Superior temporal gyrus (tissue), 1 donor: ENCODE measurements around the gene ARID5B.
"Not testable (repeated sequence)": the region's sequence is repeated elsewhere in the genome, so short reads cannot be mapped to it uniquely, and the experiment has no call there.

ENCODE experiments used
- DNase-seq: peaks from one replicate; pipeline ENCODE4 v3.0.0-alpha.2; 2016; ENCODE audit errors: extremely low spot score

ARID5B gene

DNA sequence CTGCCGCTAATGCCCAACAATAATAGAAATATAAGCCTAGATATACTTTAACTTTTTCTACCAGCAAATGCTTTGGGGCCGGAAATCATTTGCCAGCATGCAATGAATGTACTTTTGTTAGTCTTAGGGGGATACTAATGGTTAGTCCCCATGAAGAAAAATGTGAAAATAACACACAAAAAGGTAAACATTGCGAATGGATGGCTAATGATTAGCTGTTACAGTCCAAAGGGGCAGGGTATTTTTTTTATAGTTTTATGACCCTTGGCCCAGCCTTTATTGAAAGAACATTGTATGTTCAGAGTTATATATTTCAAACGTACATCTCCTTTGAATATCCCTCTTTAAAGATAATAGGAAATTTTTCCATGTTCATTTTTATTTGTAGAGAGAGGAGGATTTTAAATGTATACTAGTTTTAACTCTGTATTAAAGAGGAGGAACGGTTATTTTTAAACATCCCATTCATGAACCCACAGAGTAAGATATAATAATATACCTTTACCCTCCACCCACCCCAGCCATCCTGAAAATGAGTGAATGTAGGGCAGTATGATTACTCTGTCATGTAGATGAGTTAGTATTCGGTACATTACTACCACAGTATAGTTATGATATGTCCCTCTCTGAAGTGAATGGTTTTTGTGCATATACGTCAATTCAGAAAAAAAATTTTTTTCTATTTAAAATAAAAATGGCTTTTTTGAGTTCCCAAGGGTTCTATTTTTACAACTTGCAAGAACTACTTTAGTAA, 63.6 kb downstream of the ARID5B start:
- no peak for DNase-seq

GRCh38 chr10:61965703-61966395, 64.3 kb downstream of the ARID5B start:
- no peak for DNase-seq

- no peak for DNase-seq
These were observed 65.8 kb downstream of the ARID5B start for GRCh38 chr10:61967298-61967697.

GRCh38 chr10:61970182-61971002, 68.9 kb downstream of the ARID5B start:
- no peak for DNase-seq

DNA sequence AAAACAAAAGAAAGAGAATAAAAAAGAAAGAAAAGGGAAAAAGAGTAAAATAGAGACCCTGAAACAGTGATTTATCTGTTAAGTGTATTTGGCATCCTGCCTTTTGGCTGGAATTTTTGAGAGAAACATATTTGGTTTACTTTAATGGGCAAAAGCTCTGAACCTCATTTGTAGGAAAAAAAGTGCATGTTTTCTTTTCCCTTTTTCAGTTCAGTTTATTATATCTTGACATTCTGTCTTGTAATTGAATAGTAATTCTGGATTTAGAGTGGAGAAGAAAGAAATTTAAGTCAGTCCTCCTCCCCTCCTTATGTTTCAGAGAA, 69.5 kb downstream of the ARID5B start:
- no peak for DNase-seq

GRCh38 chr10:61973169-61973568, 71.7 kb downstream of the ARID5B start:
- no peak for DNase-seq

- DNase-seq = no peak
These were observed 72.4 kb downstream of the ARID5B start for GRCh38 chr10:61973906-61974305.

DNA sequence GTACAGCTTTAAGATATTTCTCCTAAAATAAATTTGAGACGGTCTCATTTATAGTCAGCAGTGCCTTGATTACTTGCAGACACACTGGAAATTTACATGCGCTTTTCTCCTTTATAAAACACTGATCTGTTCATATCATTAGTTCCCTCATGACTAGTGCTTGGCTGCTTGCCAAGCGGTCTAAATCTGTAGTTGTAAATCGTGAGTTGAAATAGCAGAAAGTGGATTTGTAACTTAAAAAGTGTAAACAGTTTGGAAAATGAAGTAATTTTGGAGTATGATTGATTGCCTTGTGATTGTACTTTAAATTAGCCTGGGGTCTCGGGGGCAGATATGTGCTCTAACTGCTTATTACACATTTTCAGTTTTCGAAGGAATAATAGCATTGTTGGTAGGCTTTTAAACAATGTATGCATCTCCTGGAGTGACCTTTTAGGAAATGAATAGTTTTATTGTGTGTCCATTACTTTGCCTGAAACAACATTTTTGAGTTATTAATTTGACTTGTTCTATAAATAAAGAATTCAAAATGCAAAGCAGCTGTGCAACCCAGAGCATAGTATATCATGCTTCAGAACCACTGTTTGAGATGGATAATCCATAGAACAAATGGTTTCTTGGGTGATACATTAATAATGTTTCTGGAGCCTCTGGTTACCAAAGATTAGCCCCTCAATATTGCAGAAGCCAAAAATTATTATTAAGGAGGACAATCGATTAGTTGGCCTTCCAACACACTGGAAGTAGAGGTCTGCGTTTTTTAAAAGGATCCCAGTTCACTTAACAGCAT, 73.3 kb downstream of the ARID5B start:
- DNase-seq = peak; percentile 91

- DNase-seq = no peak
These were observed 74.0 kb downstream of the ARID5B start for GRCh38 chr10:61975391-61975932.

- DNase-seq = not testable (repeated sequence)
These were observed 75.6 kb downstream of the ARID5B start for GRCh38 chr10:61976951-61977721.

GRCh38 chr10:61978965-61979364, 77.5 kb downstream of the ARID5B start:
- no peak for DNase-seq

DNA sequence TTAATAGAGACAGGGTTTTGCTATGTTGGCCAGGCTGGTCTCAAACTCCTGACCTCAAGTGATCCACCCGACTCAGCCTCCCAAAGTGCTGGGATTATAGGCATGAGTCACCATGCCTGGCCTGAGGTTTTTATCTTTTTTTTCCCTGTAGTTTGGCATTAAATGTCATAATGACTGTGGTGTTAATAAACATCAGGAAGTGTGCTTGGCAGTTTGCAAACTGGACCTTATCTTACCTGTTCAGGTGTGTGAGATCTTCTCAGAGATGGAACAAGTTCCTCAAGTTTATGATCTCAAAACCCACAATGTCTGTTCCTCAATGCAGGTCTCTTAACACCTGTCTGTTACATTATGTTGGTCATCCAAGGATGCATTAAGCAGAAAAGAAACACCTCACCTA, 80.0 kb downstream of the ARID5B start:
- no peak for DNase-seq

DNA sequence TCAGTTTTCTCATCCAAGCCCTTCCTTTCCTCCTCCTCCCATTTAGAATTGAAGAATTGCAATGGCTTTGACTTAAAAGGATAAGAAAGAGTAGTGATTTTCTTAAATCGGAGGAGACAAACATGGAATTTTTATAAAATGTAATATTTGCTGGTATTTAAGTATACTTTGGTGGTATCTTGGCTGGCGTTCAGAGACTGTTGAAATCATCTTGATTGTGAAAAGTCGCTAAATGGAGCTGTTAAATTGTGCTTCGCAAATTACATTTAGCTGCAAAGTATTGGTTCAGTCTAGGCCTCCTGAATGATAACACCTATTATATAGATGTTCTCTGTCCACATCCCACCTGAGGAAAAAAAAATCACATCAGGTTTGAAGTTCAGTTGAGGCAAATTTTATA, 81.8 kb downstream of the ARID5B start:
- DNase-seq = no peak

GRCh38 chr10:61984803-61985418, 83.4 kb downstream of the ARID5B start:
- DNase-seq = no peak

GRCh38 chr10:61985715-61986114, 84.2 kb downstream of the ARID5B start:
- DNase-seq = no peak

- DNase-seq = no peak
These were observed 84.9 kb downstream of the ARID5B start for GRCh38 chr10:61986382-61986781.

DNA sequence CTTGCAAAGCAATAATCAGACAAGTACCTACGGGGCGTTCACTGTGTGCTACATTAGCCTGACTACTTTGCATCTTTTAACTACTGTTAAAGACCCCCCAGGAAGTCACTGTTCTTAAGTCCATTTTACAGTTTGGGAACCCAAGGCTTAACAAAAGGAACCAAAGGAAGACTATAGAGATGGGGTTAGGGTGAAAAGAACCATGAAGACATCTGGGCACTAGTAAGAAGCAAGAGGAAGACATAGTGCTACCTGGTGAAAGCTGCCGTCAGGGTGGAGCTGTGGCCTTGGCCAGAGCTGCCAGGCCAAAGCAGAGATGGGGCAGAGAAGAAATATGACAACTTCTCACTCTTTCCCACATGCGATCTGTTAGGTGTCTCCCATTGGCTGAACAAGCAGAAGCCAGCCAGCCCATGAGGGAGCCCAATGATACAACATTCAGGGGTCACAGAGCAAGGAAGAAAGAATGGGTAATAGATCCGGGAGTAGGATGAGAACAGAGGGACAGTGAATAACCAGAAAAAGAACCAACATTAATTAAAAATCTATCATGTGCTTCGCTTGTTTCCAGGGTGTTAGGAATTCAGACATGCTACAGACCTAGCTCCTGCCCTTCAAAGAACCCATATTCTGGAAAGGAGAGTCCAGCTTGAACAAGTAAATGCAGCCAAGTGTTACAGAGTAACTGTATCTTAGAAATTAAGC, 85.4 kb downstream of the ARID5B start:
- no peak for DNase-seq

GRCh38 chr10:61987537-61987936, 86.0 kb downstream of the ARID5B start:
- DNase-seq = no peak

DNA sequence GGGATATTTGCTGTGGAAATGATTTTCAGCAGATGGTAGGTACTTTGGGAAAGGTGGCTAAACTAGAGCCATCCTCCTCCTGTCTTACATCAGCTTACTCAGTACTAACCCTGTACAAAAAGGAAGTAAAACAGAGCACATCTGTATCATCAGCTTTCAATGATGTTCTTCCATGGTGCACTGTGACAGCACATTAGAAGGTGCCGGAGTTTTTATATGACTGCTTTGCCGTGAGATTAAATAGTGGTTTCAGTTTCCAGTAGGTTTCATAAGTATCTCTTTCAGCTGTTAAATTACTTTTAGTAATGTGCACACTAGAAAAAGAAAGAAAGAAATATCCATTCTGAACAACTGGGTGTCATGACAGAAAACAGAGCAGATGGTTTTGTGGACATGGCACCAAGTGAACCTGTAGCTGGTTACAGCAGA, 86.5 kb downstream of the ARID5B start:
- DNase-seq = no peak
